A549 (cell line): ENCODE measurements around the gene UBASH3B. TPM values are rescaled to one million over a fixed set of nuclear protein-coding genes. Genes with fewer than 3 reads are reported as not detected.

Experiments
- ATAC-seq, 2 experiments: fragments of 200-7000 bp in 1 of 2; fragments of >200 bp in 1 of 2; cut with Nextera tagmentation in 1 of 2; cut with Tn5 transposase in 1 of 2; 3 replicates each; pipeline versions ENCODE4 v1.8.0 to v1.9.1; 2018 to 2020; ENCODE audit warnings: mild to moderate bottlenecking in 1 of 2, moderate library complexity in 1 of 2
- CTCF ChIA-PET: fragments of 300-600 bp; sonication (Branson Sonifier 250); formaldehyde crosslinking; extraction: SDS; loops from one replicate; lab custom pipeline; 2021; ENCODE audit warnings: antibody characterized with exemption, inconsistent platforms; lab: Yijun Ruan, JAX
- POLR2A ChIA-PET: fragments of 350-600 bp; formaldehyde crosslinking; extraction: SDS; loops from one replicate; lab custom pipeline; 2021; ENCODE audit warnings: antibody characterized with exemption, inconsistent platforms; lab: Yijun Ruan, JAX
- DNase-seq, 2 experiments: peaks; one replicate each; pipeline versions ENCODE4 v3.0.0 to v3.0.0-alpha.2; 2011 to 2016; ENCODE audit warnings: low read depth in 1 of 2, low spot score in 1 of 2
- FAIRE-seq: peaks from 2 replicates; lab custom pipeline; 2011; peaks lifted over from hg19 to GRCh38; lab: Jason Lieb, UNC
- H3K27ac ChIP-seq, 2 experiments: fragments of >200 bp; sonication (Bioruptor Twin); formaldehyde crosslinking; 3 replicates each; pipeline ENCODE4 v1.5.1; 2016 to 2017
- H3K4me1 ChIP-seq: fragments of >200 bp; sonication (Bioruptor Twin); formaldehyde crosslinking; 3 replicates; pipeline ENCODE4 v1.6.1; 2016
- H3K4me2 ChIP-seq: fragments of >200 bp; sonication (Bioruptor Twin); formaldehyde crosslinking; 3 replicates; pipeline ENCODE4 v1.6.1; 2016
- H3K4me3 ChIP-seq: fragments of >200 bp; sonication (Bioruptor Twin); formaldehyde crosslinking; 3 replicates; pipeline ENCODE4 v1.5.1; 2016
- H3K9me3 ChIP-seq: fragments of >200 bp; sonication (Bioruptor Twin); formaldehyde crosslinking; 3 replicates; pipeline ENCODE4 v1.6.1; 2016
- BCL3 ChIP-seq: fragments of >200 bp; sonication (Bioruptor Twin); formaldehyde crosslinking; IDR thresholded peaks from 3 replicates; pipeline ENCODE4 v1.6.1; 2016
- CBX8 ChIP-seq: fragments of 200-600 bp; sonication (generic); IDR thresholded peaks from 2 replicates; pipeline ENCODE4 v1.6.1; 2016
- EHF ChIP-seq: fragments of 250-450 bp; sonication (Bioruptor Pico); IDR thresholded peaks from 2 replicates; pipeline ENCODE4 v1.5.0; 2020; ENCODE audit warnings: mild to moderate bottlenecking
- EP300 ChIP-seq, 2 experiments: fragments of >200 bp; sonication (Bioruptor Twin); formaldehyde crosslinking; IDR thresholded peaks; 2 replicates in 1 of 2; 3 replicates in 1 of 2; pipeline ENCODE4 v1.6.1; 2016 to 2017
- GATA3 ChIP-seq: IDR thresholded peaks from 2 replicates; pipeline ENCODE4 v1.6.1; 2012; ENCODE audit warnings: borderline replicate concordance
- HDAC2 ChIP-seq: fragments of 200-600 bp; sonication (generic); IDR thresholded peaks from 2 replicates; pipeline ENCODE4 v1.6.1; 2016
- HOXB13 ChIP-seq: fragments of 250-450 bp; sonication (Bioruptor Pico); IDR thresholded peaks from 2 replicates; pipeline ENCODE4 v1.5.0; 2020; ENCODE audit warnings: low read depth, mild to moderate bottlenecking, moderate library complexity
- HOXB5 ChIP-seq: fragments of 250-450 bp; sonication (Bioruptor Pico); IDR thresholded peaks from 2 replicates; pipeline ENCODE4 v1.5.0; 2020; ENCODE audit warnings: mild to moderate bottlenecking, moderate library complexity
- JUNB ChIP-seq: fragments of >200 bp; sonication (Bioruptor Twin); formaldehyde crosslinking; IDR thresholded peaks from 2 replicates; pipeline ENCODE4 v1.6.1; 2016
- MAFK ChIP-seq: fragments of 450-650 bp; IDR thresholded peaks from 2 replicates; pipeline ENCODE4 v1.6.1; 2014; ENCODE audit not compliant: partially characterized antibody
- NFE2L2 ChIP-seq: fragments of 150-350 bp; conservative IDR thresholded peaks from 2 replicates; pipeline ENCODE4 v1.6.1; 2014; ENCODE audit warnings: low read length
- NPAS2 ChIP-seq: fragments of 250-450 bp; sonication (Bioruptor Pico); IDR thresholded peaks from 2 replicates; pipeline ENCODE4 v1.8.0; 2022; ENCODE audit warnings: mild to moderate bottlenecking, moderate library complexity, borderline replicate concordance
- SREBF2 ChIP-seq: fragments of 450-650 bp; IDR thresholded peaks from 2 replicates; pipeline ENCODE4 v1.6.1; 2014; ENCODE audit warnings: mild to moderate bottlenecking, moderate library complexity
- TFCP2L1 ChIP-seq: fragments of 250-450 bp; sonication (Bioruptor Pico); IDR thresholded peaks from 2 replicates; pipeline ENCODE4 v1.5.0; 2021; ENCODE audit warnings: mild to moderate bottlenecking
- ZFP36 ChIP-seq: fragments of 450-650 bp; IDR thresholded peaks from 2 replicates; pipeline ENCODE4 v1.6.1; 2014; ENCODE audit warnings: borderline replicate concordance; ENCODE audit not compliant: partially characterized antibody
- ZNF302 ChIP-seq: fragments of 250-450 bp; sonication (Bioruptor Pico); IDR thresholded peaks from 2 replicates; pipeline ENCODE4 v1.9.0; 2021; ENCODE audit warnings: inconsistent platforms, mild to moderate bottlenecking, moderate library complexity
- WGBS: methylation state at CpG from one replicate; pipeline ENCODE4 v1.1.6; 2017; ENCODE audit errors: missing lambda C conversion rate; 5-methylcytosine and 5-hydroxymethylcytosine counted together
- polyA plus RNA-seq, 4 experiments: library from polyadenylated mRNA; depleted of rRNA in 3 of 4; stranded (reverse); fragments of >200 nt; fragmentation: RNase III in 1 of 4; extraction: RNeasy Plus Mini Kit Qiagen cat#74134 plus additional on column Dnase treatment in 1 of 4; gene quantifications; 2 replicates in 3 of 4; 3 replicates in 1 of 4; pipeline ENCODE4 v1.2.3, GENCODE V29; 2011 to 2017
- TF ChIP-seq, protein P1 (sequence below): fragments of >200 bp; sonication (Bioruptor Twin); formaldehyde crosslinking; IDR thresholded peaks from 2 replicates; pipeline ENCODE4 v1.6.1; 2016
- TF ChIP-seq, protein P2 (sequence below): fragments of 200-600 bp; sonication (generic); IDR thresholded peaks from 2 replicates; pipeline ENCODE4 v1.6.1; 2016; ENCODE audit warnings: antibody characterized with exemption, mild to moderate bottlenecking, moderate library complexity
- TF ChIP-seq, protein P3 (sequence below): fragments of >200 bp; sonication (Bioruptor Twin); formaldehyde crosslinking; IDR thresholded peaks from 3 replicates; pipeline ENCODE4 v1.5.1; 2016

The UBASH3B gene
- polyA plus RNA-seq, 2 of the 4 experiments (the other 2 are of a cell fraction), result 33.4 to 43.0 TPM

DNA sequence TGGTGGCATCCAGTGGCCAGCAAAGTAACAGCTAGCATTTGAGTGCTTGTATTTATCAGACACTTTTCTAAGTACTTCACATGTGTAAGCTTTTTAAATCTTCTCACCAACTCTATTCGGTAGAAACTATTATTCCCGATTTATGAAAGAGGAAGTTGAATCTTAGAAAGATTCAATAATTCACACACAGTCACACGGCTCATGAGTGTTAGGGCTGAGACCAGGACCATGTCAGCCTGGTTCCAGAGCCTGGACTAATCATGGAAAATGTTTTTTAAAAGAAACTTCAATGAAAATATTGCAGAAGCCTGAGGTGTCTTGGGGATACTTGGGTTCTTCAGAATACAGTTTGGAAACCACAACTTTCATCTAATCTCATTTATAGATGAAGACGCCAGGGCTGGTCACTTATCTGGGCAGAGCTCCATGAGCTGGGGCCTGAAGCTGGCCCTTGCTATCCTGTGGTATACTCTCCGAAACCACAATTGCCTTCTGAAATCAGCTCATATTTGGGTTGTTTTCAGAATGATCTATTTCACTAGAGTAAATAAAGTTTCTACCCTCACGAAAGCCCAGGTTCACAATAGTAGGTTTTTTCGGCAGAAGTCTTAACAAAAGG lies 178.4 kb downstream of the UBASH3B start (continued):
- TF ChIP-seq GATA3, result no peak

- ATAC-seq (no peak), FAIRE-seq (no peak), DNase-seq (no peak)
- Histone ChIP-seq H3K4me2 (no peak overlapping the region), H3K9me3 (no peaks in the 10 kb centered on the region), H3K4me3 (no peak overlapping the region), H3K27ac (no peak overlapping the region)
- CTCF ChIA-PET, result interaction anchor here (3.6 kb wide), 1 partner anchor 17 kb away, joined by 14 read pairs; no protein-coding TSS in a partner anchor
- POLR2A ChIA-PET, result no interaction called here
- peak; percentile 39 for TF ChIP-seq MAFK
- no peak for TF ChIP-seq NPAS2 (CRISPR knock-in tag)
- TF ChIP-seq, all 56 proteins: peak for 1
- no peaks in the 10 kb centered on the region for H3K4me1 ChIP-seq
These were observed 181.4 kb downstream of the UBASH3B start for GRCh38 chr11:122836916-122837315.

GRCh38 chr11:122837528-122838346 lies 182.2 kb downstream of the UBASH3B start:
- ChIA-PET CTCF (no interaction called here), POLR2A (no interaction called here)
- H3K4me1 ChIP-seq, result no peaks in the 10 kb centered on the region
- DNase-seq (no peak), FAIRE-seq (no peak), ATAC-seq (no peak)
- no peaks in the 10 kb centered on the region for H3K9me3 ChIP-seq
- no peak overlapping the region for H3K4me3 ChIP-seq
- no peak for TF ChIP-seq EP300 (IDR thresholded peaks at IDR 0.05)
- TF ChIP-seq, protein P1, sequence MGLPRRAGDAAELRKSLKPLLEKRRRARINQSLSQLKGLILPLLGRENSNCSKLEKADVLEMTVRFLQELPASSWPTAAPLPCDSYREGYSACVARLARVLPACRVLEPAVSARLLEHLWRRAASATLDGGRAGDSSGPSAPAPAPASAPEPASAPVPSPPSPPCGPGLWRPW, result no peak
- TF ChIP-seq, protein P2, sequence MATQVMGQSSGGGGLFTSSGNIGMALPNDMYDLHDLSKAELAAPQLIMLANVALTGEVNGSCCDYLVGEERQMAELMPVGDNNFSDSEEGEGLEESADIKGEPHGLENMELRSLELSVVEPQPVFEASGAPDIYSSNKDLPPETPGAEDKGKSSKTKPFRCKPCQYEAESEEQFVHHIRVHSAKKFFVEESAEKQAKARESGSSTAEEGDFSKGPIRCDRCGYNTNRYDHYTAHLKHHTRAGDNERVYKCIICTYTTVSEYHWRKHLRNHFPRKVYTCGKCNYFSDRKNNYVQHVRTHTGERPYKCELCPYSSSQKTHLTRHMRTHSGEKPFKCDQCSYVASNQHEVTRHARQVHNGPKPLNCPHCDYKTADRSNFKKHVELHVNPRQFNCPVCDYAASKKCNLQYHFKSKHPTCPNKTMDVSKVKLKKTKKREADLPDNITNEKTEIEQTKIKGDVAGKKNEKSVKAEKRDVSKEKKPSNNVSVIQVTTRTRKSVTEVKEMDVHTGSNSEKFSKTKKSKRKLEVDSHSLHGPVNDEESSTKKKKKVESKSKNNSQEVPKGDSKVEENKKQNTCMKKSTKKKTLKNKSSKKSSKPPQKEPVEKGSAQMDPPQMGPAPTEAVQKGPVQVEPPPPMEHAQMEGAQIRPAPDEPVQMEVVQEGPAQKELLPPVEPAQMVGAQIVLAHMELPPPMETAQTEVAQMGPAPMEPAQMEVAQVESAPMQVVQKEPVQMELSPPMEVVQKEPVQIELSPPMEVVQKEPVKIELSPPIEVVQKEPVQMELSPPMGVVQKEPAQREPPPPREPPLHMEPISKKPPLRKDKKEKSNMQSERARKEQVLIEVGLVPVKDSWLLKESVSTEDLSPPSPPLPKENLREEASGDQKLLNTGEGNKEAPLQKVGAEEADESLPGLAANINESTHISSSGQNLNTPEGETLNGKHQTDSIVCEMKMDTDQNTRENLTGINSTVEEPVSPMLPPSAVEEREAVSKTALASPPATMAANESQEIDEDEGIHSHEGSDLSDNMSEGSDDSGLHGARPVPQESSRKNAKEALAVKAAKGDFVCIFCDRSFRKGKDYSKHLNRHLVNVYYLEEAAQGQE, result no peak
- no peak for TF ChIP-seq ZNF302
- no peak for TF ChIP-seq HDAC2
- no peak for TF ChIP-seq JUNB
- TF ChIP-seq CBX8, result no peak
- TF ChIP-seq NFE2L2, result no peak
- no peak for TF ChIP-seq SREBF2
- no peak for TF ChIP-seq HOXB5
- no peak for TF ChIP-seq BCL3
- no peak for TF ChIP-seq TFCP2L1 (CRISPR knock-in tag)
- TF ChIP-seq, protein P3, sequence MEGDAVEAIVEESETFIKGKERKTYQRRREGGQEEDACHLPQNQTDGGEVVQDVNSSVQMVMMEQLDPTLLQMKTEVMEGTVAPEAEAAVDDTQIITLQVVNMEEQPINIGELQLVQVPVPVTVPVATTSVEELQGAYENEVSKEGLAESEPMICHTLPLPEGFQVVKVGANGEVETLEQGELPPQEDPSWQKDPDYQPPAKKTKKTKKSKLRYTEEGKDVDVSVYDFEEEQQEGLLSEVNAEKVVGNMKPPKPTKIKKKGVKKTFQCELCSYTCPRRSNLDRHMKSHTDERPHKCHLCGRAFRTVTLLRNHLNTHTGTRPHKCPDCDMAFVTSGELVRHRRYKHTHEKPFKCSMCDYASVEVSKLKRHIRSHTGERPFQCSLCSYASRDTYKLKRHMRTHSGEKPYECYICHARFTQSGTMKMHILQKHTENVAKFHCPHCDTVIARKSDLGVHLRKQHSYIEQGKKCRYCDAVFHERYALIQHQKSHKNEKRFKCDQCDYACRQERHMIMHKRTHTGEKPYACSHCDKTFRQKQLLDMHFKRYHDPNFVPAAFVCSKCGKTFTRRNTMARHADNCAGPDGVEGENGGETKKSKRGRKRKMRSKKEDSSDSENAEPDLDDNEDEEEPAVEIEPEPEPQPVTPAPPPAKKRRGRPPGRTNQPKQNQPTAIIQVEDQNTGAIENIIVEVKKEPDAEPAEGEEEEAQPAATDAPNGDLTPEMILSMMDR, result no peak
- no peak for TF ChIP-seq HOXB13 (CRISPR knock-in tag)
- no peak for TF ChIP-seq ZFP36
- TF ChIP-seq EHF (CRISPR knock-in tag), result no peak
- 48% methylated on average over 4 of the region's 4 CpGs for WGBS
- no peak overlapping the region for H3K27ac ChIP-seq
- no peak overlapping the region for H3K4me2 ChIP-seq
